Activated T-cell treated with anti-CD3 and anti-CD28 coated beads, Interleukin-2, amount 50 U/mL, for 4 hours (primary cell): ENCODE measurements around the gene TBC1D8B. TPM values are rescaled to one million over a fixed set of nuclear protein-coding genes. Genes with fewer than 3 reads are reported as not detected.

Experiments
- ATAC-seq, 2 donors: fragments of 200-7000 bp; cut with Tn5 transposase; one replicate each; pipeline ENCODE4 v1.10.0; 2021
- DNase-seq: peaks from one replicate; pipeline ENCODE4 v3.0.0-alpha.2; 2020
- H3K27me3 Mint-ChIP-seq: one replicate; pipeline ENCODE4 v1.8.0; 2021; ENCODE audit warnings: low read depth, mixed read lengths
- H3K36me3 Mint-ChIP-seq: one replicate; pipeline ENCODE4 v1.8.0; 2022; ENCODE audit warnings: mixed read lengths; ENCODE audit not compliant: insufficient read depth
- H3K4me1 Mint-ChIP-seq: one replicate; pipeline ENCODE4 v1.8.0; 2021; ENCODE audit warnings: low read depth, mixed read lengths
- H3K4me3 Mint-ChIP-seq: one replicate; pipeline ENCODE4 v1.8.0; 2021; ENCODE audit warnings: mild to moderate bottlenecking, moderate library complexity, mixed read lengths
- H3K9me3 Mint-ChIP-seq: one replicate; pipeline ENCODE4 v1.8.0; 2021; ENCODE audit warnings: mixed read lengths
- total RNA-seq, 3 donors: library from RNA; stranded (reverse); gene quantifications; one replicate each; pipeline ENCODE4 v1.2.1, GENCODE V29; 2021

The TBC1D8B gene
- total RNA-seq, 3 donors from 2014 or later = 0.18 to 0.61 (median 0.43) TPM

DNA sequence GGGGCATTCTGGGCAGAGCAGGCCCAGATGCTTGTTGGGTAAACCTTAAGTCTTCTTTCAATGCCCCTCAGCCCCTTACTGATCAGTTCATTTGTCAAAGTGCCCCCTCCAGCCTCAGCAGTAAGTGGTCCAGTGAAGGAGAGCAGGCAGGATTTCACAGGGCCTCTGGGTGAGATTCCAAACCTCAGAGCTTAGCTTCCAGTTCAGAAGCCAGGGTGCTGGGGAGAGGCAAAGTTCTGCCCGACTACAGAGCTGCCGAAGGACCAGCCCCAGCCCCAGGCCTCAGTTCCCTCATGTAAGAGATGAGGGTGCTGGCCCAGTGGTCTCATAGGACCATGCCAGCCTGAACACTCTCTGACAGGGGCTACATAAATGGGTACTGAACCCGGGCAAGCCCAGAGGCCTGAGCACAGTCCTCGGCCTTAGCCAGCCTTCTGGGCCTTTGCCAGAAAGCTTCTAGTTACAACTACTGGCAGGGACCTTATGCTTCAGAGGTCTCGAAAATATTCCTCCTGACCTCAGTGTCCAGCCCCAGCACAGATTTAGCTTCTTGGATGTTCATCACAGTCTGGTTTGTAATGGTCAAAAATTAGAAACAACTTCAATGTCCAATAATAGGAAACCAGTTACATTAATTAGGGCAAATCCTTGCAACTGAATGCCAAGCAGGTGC is 101.5 kb downstream of the TBC1D8B start:
- Mint-ChIP-seq H3K36me3 (peaks cover 2% of the 10 kb centered on the region), H3K4me1 (no peaks in the 10 kb centered on the region), H3K9me3 (no peaks in the 10 kb centered on the region), H3K27me3 (no peaks in the 10 kb centered on the region), H3K4me3 (no peak overlapping the region)
- no peak for ATAC-seq
- DNase-seq = no peak

- H3K36me3 Mint-ChIP-seq = peaks cover 2% of the 10 kb centered on the region
- H3K9me3 Mint-ChIP-seq = no peaks in the 10 kb centered on the region
- ATAC-seq = no peak
- no peaks in the 10 kb centered on the region for H3K27me3 Mint-ChIP-seq
- DNase-seq = no peak
- no peak overlapping the region for H3K4me3 Mint-ChIP-seq
- no peaks in the 10 kb centered on the region for H3K4me1 Mint-ChIP-seq
These were observed 102.7 kb downstream of the TBC1D8B start for GRCh38 chrX:106905064-106905708.

DNA sequence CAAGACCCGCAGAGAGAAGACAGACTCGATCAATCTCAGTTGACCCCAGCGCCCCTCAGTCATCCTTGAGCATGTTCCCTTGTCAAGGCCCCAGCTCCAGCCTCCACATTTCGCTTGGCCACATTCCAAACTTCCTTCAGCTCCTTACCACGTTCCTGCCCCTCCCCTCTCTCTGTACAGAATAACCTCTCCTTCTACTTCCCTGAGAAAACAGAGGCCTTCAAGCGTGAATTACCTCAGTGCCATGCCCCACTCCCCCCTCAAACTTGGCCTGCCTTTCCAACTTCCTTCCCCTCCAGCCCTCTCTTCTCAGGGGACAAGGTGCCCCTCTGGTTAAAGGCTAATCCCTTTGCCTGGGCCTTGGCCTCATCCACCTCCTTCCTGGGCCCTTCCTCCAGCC is 103.9 kb downstream of the TBC1D8B start:
- peaks cover 2% of the 10 kb centered on the region for H3K36me3 Mint-ChIP-seq
- ATAC-seq (no peak), DNase-seq (no peak)
- H3K9me3 Mint-ChIP-seq = no peaks in the 10 kb centered on the region
- H3K27me3 Mint-ChIP-seq = no peaks in the 10 kb centered on the region
- H3K4me1 Mint-ChIP-seq = no peaks in the 10 kb centered on the region
- H3K4me3 Mint-ChIP-seq = no peak overlapping the region

GRCh38 chrX:106912864-106913263 is 110.4 kb downstream of the TBC1D8B start:
- no peak for DNase-seq
- Mint-ChIP-seq H3K4me3 (no peak overlapping the region), H3K36me3 (peaks cover 2% of the 10 kb centered on the region), H3K4me1 (peaks cover 11% of the 10 kb centered on the region), H3K27me3 (peaks cover 2% of the 10 kb centered on the region), H3K9me3 (no peaks in the 10 kb centered on the region)
- ATAC-seq = no peak

- peak; percentile 28 to 34 for ATAC-seq
- Mint-ChIP-seq H3K9me3 (no peaks in the 10 kb centered on the region), H3K4me1 (peaks cover 18% of the 10 kb centered on the region), H3K4me3 (no peak overlapping the region), H3K27me3 (peaks cover 2% of the 10 kb centered on the region), H3K36me3 (no peaks in the 10 kb centered on the region)
- DNase-seq = no peak
These were observed 115.5 kb downstream of the TBC1D8B start for GRCh38 chrX:106917830-106918500.

DNA sequence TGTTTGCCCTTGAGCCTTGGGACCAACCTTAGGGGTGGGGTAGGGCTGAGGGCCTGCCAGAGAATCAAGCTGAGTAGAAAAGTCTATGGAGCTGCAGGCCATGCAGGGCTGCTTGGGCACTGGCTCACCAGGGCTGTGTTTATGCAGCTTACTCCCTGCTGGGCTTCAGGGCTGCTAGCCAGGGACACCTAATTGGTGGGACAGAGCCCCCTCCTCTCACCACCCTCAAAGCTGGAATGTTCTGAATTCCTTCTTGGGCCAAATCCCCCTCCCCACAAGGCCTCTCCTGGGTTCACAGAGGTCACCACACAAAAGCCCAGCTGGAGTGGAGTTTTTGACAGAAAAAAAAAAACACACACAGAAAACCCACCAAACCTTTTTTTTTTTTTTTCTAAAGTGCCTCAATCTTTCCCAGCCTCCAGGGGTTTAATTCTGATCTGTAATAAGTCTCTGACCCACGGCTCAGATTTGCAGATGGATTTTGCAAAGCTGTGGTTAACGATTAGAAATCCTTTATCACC is 117.5 kb downstream of the TBC1D8B start, which contains the start of gene CLDN2:
TSS of gene CLDN2 (plus strand) at position 471 of the 521 bp plus-strand sequence. CDS start 7,827 bp downstream, outside the sequence.
- peaks cover 18% of the 10 kb centered on the region for H3K4me1 Mint-ChIP-seq
- H3K4me3 Mint-ChIP-seq = no peak within 1 kb of the TSS
- ATAC-seq (no peak), DNase-seq (no peak)
- H3K27me3 Mint-ChIP-seq = peaks cover 2% of the 10 kb centered on the region
- H3K36me3 Mint-ChIP-seq = no peaks in the 10 kb centered on the region
- H3K9me3 Mint-ChIP-seq = no peaks in the 10 kb centered on the region

DNA sequence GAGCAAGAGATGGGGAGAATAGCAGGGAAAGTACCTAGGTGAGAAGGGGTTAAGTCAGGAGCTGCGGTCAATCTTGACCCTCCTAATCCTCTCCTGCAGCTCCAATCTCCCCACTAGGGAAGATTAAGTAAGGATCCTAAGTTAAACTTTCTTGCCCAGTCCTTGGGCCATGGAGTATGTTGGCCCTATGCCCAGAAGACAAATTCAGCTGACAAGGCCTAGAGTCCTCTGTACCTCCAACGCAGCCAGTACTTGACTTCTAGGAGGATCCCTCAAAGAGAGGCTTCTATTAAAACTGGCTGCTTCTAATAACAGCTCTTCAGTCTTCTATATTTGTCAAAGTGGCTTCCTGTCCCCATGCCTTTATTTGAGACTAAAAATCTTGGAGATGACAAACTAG is 119.2 kb downstream of the TBC1D8B start:
- Mint-ChIP-seq H3K9me3 (no peaks in the 10 kb centered on the region), H3K36me3 (no peaks in the 10 kb centered on the region), H3K27me3 (no peaks in the 10 kb centered on the region), H3K4me1 (peaks cover 18% of the 10 kb centered on the region), H3K4me3 (no peak overlapping the region)
- ATAC-seq (no peak), DNase-seq (no peak)

Other genes with a start within 250 kb of the TBC1D8B start
- 1 to 10 TPM; 4.3 to 5.2 (median 4.3) TPM for gene RADX, start 190.7 kb upstream of the TBC1D8B start, total RNA-seq
- under 1 TPM in 1 of 3 donors, not detected in 2; 0.08 TPM for gene RNF128, start 76.0 kb upstream of the TBC1D8B start, total RNA-seq
- not detected for gene RIPPLY1, start 100.7 kb downstream of the TBC1D8B start, total RNA-seq
- not detected for gene CLDN2, start 117.7 kb downstream of the TBC1D8B start, total RNA-seq
- 1 to 10 TPM; 5.3 to 6.6 (median 6.6) TPM for gene MORC4, start 197.5 kb downstream of the TBC1D8B start, total RNA-seq